Stimulated activated CD4-positive, alpha-beta T cell treated with anti-CD3 and anti-CD28 coated beads, Interleukin-2, amount 100 ng/mL, for 48 hours (primary cell): ENCODE data around the gene POLD3.

Source experiments
- DNase-seq, 2 donors: peaks; one replicate each; pipeline ENCODE4 v3.0.0-alpha.2; 2020

Gene POLD3

GRCh38 chr11:74676596-74676995, 84.2 kb downstream of the POLD3 start:
- DNase-seq = no peak

- no peak for DNase-seq
Measured at GRCh38 chr11:74677131-74677530, 84.7 kb downstream of the POLD3 start.

GRCh38 chr11:74678041-74678440, 85.7 kb downstream of the POLD3 start:
- no peak for DNase-seq

GRCh38 chr11:74678591-74679512, 86.5 kb downstream of the POLD3 start:
- DNase-seq = no peak

- DNase-seq = no peak
Measured at GRCh38 chr11:74679513-74679865, 87.1 kb downstream of the POLD3 start.

- DNase-seq = no peak
Measured at GRCh38 chr11:74680035-74680671, 87.8 kb downstream of the POLD3 start.

GRCh38 chr11:74680703-74681531, 88.5 kb downstream of the POLD3 start:
- no peak for DNase-seq

- no peak for DNase-seq
Measured at GRCh38 chr11:74681686-74682651, 89.6 kb downstream of the POLD3 start.

- no peak for DNase-seq
Measured at GRCh38 chr11:74682731-74683278, 90.4 kb downstream of the POLD3 start.

GRCh38 chr11:74683279-74683871, 91.0 kb downstream of the POLD3 start:
- no peak for DNase-seq

- no peak for DNase-seq
Measured at GRCh38 chr11:74683941-74684481, 91.6 kb downstream of the POLD3 start.

- no peak for DNase-seq
Measured at GRCh38 chr11:74684661-74685060, 92.3 kb downstream of the POLD3 start.

- no peak for DNase-seq
Measured at GRCh38 chr11:74685338-74685737, 93.0 kb downstream of the POLD3 start.

GRCh38 chr11:74685905-74686304, 93.5 kb downstream of the POLD3 start:
- no peak for DNase-seq

GRCh38 chr11:74686792-74687191, 94.4 kb downstream of the POLD3 start:
- no peak for DNase-seq

- no peak for DNase-seq
Measured at GRCh38 chr11:74687237-74688023, 95.0 kb downstream of the POLD3 start.

- DNase-seq = no peak
Measured at GRCh38 chr11:74689666-74690065, 97.3 kb downstream of the POLD3 start.

- DNase-seq = no peak
Measured at GRCh38 chr11:74691755-74692154, 99.4 kb downstream of the POLD3 start.
